ENCODE results near the gene ID3. TPM values are rescaled to one million over a fixed set of nuclear protein-coding genes. Genes with fewer than 3 reads are reported as not detected.

Gene ID3
- total and polyA plus RNA-seq, 9 of the 15 experiments (the other 6 are each of a cell fraction or from before 2014, with no cell fraction given), result 6.8 to 59.8 (median 23.5) TPM

- TF ChIP-seq ZBTB33 (CRISPR knock-in tag; IDR thresholded peaks at IDR 0.05) (peak; percentile 77; the same call in 1 of the 2 replicates), MBD2 (IDR thresholded peaks at IDR 0.05; ENCODE audit: borderline replicate concordance, low read depth) (peak; percentile 20; the same call in 1 of the 2 replicates), SP2 (IDR thresholded peaks at IDR 0.05; ENCODE audit: extremely low read depth, low read depth, low read length, poor library complexity, severe bottlenecking) (peak; percentile 14), FOS (IDR thresholded peaks at IDR 0.05; ENCODE audit: extremely low read depth, insufficient read length) (peak; percentile 54), ZNF589 (CRISPR knock-in tag; IDR thresholded peaks at IDR 0.05; ENCODE audit: low read depth) (no peak), ARID3B (CRISPR knock-in tag; IDR thresholded peaks at IDR 0.05; ENCODE audit: borderline replicate concordance) (no peak), ARID4B (CRISPR knock-in tag; IDR thresholded peaks at IDR 0.05) (no peak), ZNF197 (CRISPR knock-in tag; IDR thresholded peaks at IDR 0.05; ENCODE audit: low read depth) (no peak), PKNOX1 (IDR thresholded peaks at IDR 0.05) (peak; percentile 89), SOX6 (IDR thresholded peaks at IDR 0.05) (no peak), CREM (IDR thresholded peaks at IDR 0.05; ENCODE audit: low read depth) (peak; percentile 23), MYC (IDR thresholded peaks at IDR 0.05; ENCODE audit: low read depth, low read length) (no peak), MYC (CRISPR knock-in tag; IDR thresholded peaks at IDR 0.05; ENCODE audit: borderline replicate concordance, low read depth) (no peak), MCM5 (IDR thresholded peaks at IDR 0.05; ENCODE audit: low read depth) (no peak), MEF2A (IDR thresholded peaks at IDR 0.05; ENCODE audit: control insufficient read depth, low read depth, low read length) (no peak), HEY1 (CRISPR knock-in tag; IDR thresholded peaks at IDR 0.05; ENCODE audit: borderline replicate concordance) (no peak), LCOR (CRISPR knock-in tag; IDR thresholded peaks at IDR 0.05) (no peak), KAT7 (CRISPR knock-in tag; IDR thresholded peaks at IDR 0.05; ENCODE audit: borderline replicate concordance) (no peak), HMBOX1 (IDR thresholded peaks at IDR 0.05) (no peak), GABPB1 (CRISPR knock-in tag; IDR thresholded peaks at IDR 0.05) (no peak)
Observed at GRCh38 chr1:23521588-23521987, 37.7 kb downstream of the ID3 start (continued).
